ENCODE measurements around the gene CAMK2D. TPM values are rescaled to one million over a fixed set of nuclear protein-coding genes. Genes with fewer than 3 reads are reported as not detected.

CAMK2D gene
- total and polyA plus RNA-seq, 2 experiments from 2014 or later, result 36.8 to 99.1 TPM

DNA sequence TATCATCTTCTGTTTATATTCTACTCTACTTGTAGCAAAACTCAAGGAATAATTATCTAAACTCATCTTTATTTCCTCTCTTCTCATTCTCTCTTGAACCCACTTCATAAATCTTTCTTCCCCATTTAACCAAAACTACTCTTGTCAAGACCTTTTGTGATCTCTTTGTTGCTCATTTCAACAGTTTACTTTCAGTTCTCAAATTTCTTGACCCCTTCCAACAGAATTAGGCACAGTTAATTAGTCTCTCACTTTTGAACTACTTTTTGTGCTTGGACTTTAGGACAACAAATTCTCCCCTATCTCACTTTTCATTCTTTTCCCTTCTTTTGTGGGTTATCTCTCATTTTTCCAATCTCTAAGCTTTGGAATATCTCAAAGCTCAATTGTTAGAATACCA lies 27.4 kb upstream of the CAMK2D start:
- Histone ChIP-seq H3K4me1 (ENCODE audit: insufficient read depth) (no peaks in the 10 kb centered on the region), H3K27me3 (no peaks in the 10 kb centered on the region), H3K9me2 (replicated peaks; ENCODE audit: insufficient read depth) (no peaks in the 10 kb centered on the region), H3K4me2 (no peak overlapping the region), H3K9me3 (ENCODE audit: low read depth) (no peaks in the 10 kb centered on the region), H2AFZ (no peak overlapping the region), H3K27ac (no peak overlapping the region), H3K79me2 (no peaks in the 10 kb centered on the region), H3K4me3 (no peak overlapping the region), H3K36me3 (replicated peaks; ENCODE audit: insufficient read depth, low read depth) (no peaks in the 10 kb centered on the region), H4K20me1 (ENCODE audit: insufficient read depth, poor library complexity, severe bottlenecking) (no peaks in the 10 kb centered on the region)
- no peak for DNase-seq (ENCODE audit: low spot score)
- TF ChIP-seq CTCF (IDR thresholded peaks at IDR 0.05; ENCODE audit: poor library complexity) (no peak), EZH2 (IDR thresholded peaks at IDR 0.05; ENCODE audit: borderline replicate concordance) (no peak), EZH2phosphoT487 (IDR thresholded peaks at IDR 0.05; ENCODE audit: low read depth, severe bottlenecking, unreplicated experiment) (no peak)

DNA sequence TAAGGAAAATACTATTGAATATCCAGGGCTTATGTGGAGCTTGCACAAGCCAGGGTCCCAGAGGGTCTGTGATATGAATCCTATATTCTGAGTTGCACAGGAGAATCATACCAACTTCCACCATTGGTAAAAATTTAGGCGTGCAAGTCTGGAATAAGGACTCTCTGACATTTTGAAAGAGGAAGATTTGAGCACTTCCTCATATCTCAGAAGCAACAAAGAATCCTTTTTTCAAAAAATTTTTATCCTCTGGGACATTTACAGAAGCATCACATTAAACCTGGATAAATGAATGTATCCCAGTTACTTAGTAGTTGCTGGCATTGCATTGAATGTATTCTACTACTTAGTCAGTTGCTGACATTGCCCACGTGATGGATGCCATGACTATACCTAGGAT lies 24.2 kb upstream of the CAMK2D start:
- Histone ChIP-seq H4K20me1 (ENCODE audit: insufficient read depth, poor library complexity, severe bottlenecking) (no peaks in the 10 kb centered on the region), H3K27me3 (no peaks in the 10 kb centered on the region), H3K4me2 (no peak overlapping the region), H3K9me2 (replicated peaks; ENCODE audit: insufficient read depth) (no peaks in the 10 kb centered on the region), H3K4me1 (ENCODE audit: insufficient read depth) (no peaks in the 10 kb centered on the region), H3K36me3 (replicated peaks; ENCODE audit: insufficient read depth, low read depth) (no peaks in the 10 kb centered on the region), H2AFZ (no peak overlapping the region), H3K27ac (no peak overlapping the region), H3K79me2 (no peaks in the 10 kb centered on the region), H3K4me3 (no peak overlapping the region), H3K9me3 (ENCODE audit: low read depth) (no peaks in the 10 kb centered on the region)
- 92% methylated on average over 2 of the region's 2 CpGs for WGBS (ENCODE audit: low lambda C conversion rate, missing lambda C conversion rate)
- TF ChIP-seq EZH2 (IDR thresholded peaks at IDR 0.05; ENCODE audit: borderline replicate concordance) (no peak), EZH2phosphoT487 (IDR thresholded peaks at IDR 0.05; ENCODE audit: low read depth, severe bottlenecking, unreplicated experiment) (no peak), CTCF (IDR thresholded peaks at IDR 0.05; ENCODE audit: poor library complexity) (no peak)
- DNase-seq (ENCODE audit: low spot score), result no peak

DNA sequence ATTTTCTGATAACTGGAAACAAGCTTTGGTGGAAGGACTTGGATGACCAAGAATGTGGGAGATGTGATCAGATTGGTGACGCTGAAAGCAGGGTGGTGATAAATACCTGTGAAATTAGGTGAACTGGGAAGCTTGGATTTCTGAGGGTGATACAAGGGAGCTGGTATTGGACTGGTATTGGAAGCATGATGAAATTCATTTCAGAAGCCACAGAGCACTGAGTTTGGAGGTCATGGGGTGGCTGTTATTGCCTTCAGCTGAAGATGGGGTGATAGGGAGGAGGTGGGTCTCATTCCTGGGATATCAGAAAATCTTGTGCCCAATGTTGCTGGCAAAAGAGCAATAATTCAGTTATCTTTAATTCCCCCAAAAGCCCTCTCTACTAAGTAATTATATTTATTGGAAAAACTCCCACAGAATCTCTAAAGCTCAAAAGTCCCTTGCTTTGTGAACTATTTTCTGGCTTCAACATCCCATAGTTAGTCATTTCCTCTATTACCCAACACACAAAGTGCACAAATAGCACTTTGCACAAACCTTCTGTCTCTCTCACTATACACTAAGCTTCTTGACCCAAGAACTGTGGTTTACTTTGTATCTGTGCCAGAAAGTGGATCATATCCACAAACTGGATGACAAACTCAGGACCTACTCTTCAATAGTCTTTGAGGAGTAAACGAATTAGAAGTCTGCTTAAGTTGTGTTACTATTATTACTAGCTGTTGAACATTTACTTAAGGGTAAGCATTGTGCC lies 23.1 kb upstream of the CAMK2D start:
- 88% methylated on average over 2 of the region's 2 CpGs for WGBS (ENCODE audit: low lambda C conversion rate, missing lambda C conversion rate)
- H3K36me3 ChIP-seq (replicated peaks; ENCODE audit: insufficient read depth, low read depth), result no peaks in the 10 kb centered on the region
- TF ChIP-seq EZH2phosphoT487 (IDR thresholded peaks at IDR 0.05; ENCODE audit: low read depth, severe bottlenecking, unreplicated experiment) (no peak), CTCF (IDR thresholded peaks at IDR 0.05; ENCODE audit: poor library complexity) (no peak), EZH2 (IDR thresholded peaks at IDR 0.05; ENCODE audit: borderline replicate concordance) (no peak)
- no peaks in the 10 kb centered on the region for H3K4me1 ChIP-seq (ENCODE audit: insufficient read depth)
- H3K9me3 ChIP-seq (ENCODE audit: low read depth), result no peaks in the 10 kb centered on the region
- H3K27me3 ChIP-seq, result no peaks in the 10 kb centered on the region
- H3K9me2 ChIP-seq (replicated peaks; ENCODE audit: insufficient read depth), result no peaks in the 10 kb centered on the region
- peak; percentile 10 for DNase-seq (ENCODE audit: low spot score)
- H2AFZ ChIP-seq, result no peak overlapping the region
- H3K27ac ChIP-seq, result no peak overlapping the region
- no peaks in the 10 kb centered on the region for H3K79me2 ChIP-seq
- H4K20me1 ChIP-seq (ENCODE audit: insufficient read depth, poor library complexity, severe bottlenecking), result no peaks in the 10 kb centered on the region
- H3K4me2 ChIP-seq, result no peak overlapping the region
- H3K4me3 ChIP-seq, result no peak overlapping the region

Measured in hepatocyte (in vitro differentiated cells).